ENCODE data around the gene EIF2S2.

EIF2S2 gene

GRCh38 chr20:34093895-34094294 is 18.1 kb downstream of the EIF2S2 start:
- TF ChIP-seq CTCF (IDR thresholded peaks at IDR 0.05; ENCODE audit: unreplicated experiment in 3 of 3): no peak
- Mint-ChIP-seq H3K9me3 (no peaks in the 10 kb centered on the region), H3K27ac (no peak overlapping the region), H3K27me3 (ENCODE audit: low read depth) (no peaks in the 10 kb centered on the region), H3K4me1 (no peaks in the 10 kb centered on the region), H3K4me3 (no peak overlapping the region), H3K36me3 (ENCODE audit: low read depth) (peaks cover 84% of the 10 kb centered on the region)

GRCh38 chr20:34091637-34092200 is 20.3 kb downstream of the EIF2S2 start:
- Mint-ChIP-seq H3K36me3 (ENCODE audit: low read depth) (peaks cover 85% of the 10 kb centered on the region), H3K9me3 (no peaks in the 10 kb centered on the region), H3K4me3 (no peak overlapping the region), H3K27ac (no peak overlapping the region), H3K27me3 (ENCODE audit: low read depth) (no peaks in the 10 kb centered on the region), H3K4me1 (no peaks in the 10 kb centered on the region)
- TF ChIP-seq CTCF (IDR thresholded peaks at IDR 0.05; ENCODE audit: unreplicated experiment in 3 of 3): no peak

GRCh38 chr20:34090645-34091044 is 21.4 kb downstream of the EIF2S2 start:
- Mint-ChIP-seq H3K27ac (peak overlapping the region in 1 of 3 experiments; percentile 10), H3K4me1 (no peaks in the 10 kb centered on the region), H3K9me3 (no peaks in the 10 kb centered on the region), H3K36me3 (ENCODE audit: low read depth) (peaks cover 82% of the 10 kb centered on the region), H3K4me3 (no peak overlapping the region), H3K27me3 (ENCODE audit: low read depth) (no peaks in the 10 kb centered on the region)
- no peak for TF ChIP-seq CTCF (IDR thresholded peaks at IDR 0.05; ENCODE audit: unreplicated experiment in 3 of 3)

GRCh38 chr20:34089655-34090345 is 22.2 kb downstream of the EIF2S2 start:
- Mint-ChIP-seq H3K27ac (peak overlapping the region; percentile 10 to 48 (median 28)), H3K4me1 (no peaks in the 10 kb centered on the region), H3K36me3 (ENCODE audit: low read depth) (peaks cover 82% of the 10 kb centered on the region), H3K4me3 (no peak overlapping the region), H3K27me3 (ENCODE audit: low read depth) (no peaks in the 10 kb centered on the region), H3K9me3 (no peaks in the 10 kb centered on the region)
- TF ChIP-seq CTCF (IDR thresholded peaks at IDR 0.05; ENCODE audit: unreplicated experiment in 3 of 3): no peak

GRCh38 chr20:34089175-34089479 is 22.9 kb downstream of the EIF2S2 start:
- no peaks in the 10 kb centered on the region for H3K27me3 Mint-ChIP-seq (ENCODE audit: low read depth)
- no peaks in the 10 kb centered on the region for H3K9me3 Mint-ChIP-seq
- no peak overlapping the region for H3K4me3 Mint-ChIP-seq
- H3K4me1 Mint-ChIP-seq: peaks cover 6% of the 10 kb centered on the region
- H3K36me3 Mint-ChIP-seq (ENCODE audit: low read depth): peaks cover 86% of the 10 kb centered on the region
- peak overlapping the region in 1 of 3 experiments; percentile 64 for H3K27ac Mint-ChIP-seq
- TF ChIP-seq CTCF (IDR thresholded peaks at IDR 0.05; ENCODE audit: unreplicated experiment in 3 of 3): no peak

Measured in nephron (organoid).